AG04449 (cell line): ENCODE results near the gene FAM185A.
"Not testable (repeated sequence)": the region's sequence is repeated elsewhere in the genome, so short reads cannot be mapped to it uniquely, and the experiment has no call there.

ENCODE experiments used
- CTCF ChIA-PET: fragments of 350-600 bp; formaldehyde crosslinking; extraction: SDS; loops from one replicate; lab custom pipeline; 2021; ENCODE audit warnings: antibody characterized with exemption; lab: Yijun Ruan, JAX
- POLR2A ChIA-PET: fragments of 400-600, 350-600 bp; formaldehyde crosslinking; extraction: SDS; loops from one replicate; lab custom pipeline; 2020; ENCODE audit warnings: antibody characterized with exemption, inconsistent platforms; lab: Yijun Ruan, JAX
- DNase-seq: peaks from one replicate; pipeline ENCODE4 v3.0.0-alpha.2; 2010; ENCODE audit warnings: low read depth, low spot score
- H3K4me3 ChIP-seq: 2 replicates; pipeline ENCODE4 v1.5.1; 2011; ENCODE audit warnings: low read depth, mild to moderate bottlenecking, control low read depth, low read length

The FAM185A gene

GRCh38 chr7:102748605-102749444 lies at the start of gene FAM185A:
Gene FAM185A, plus strand, starts transcription at chr7:102748999. Its CDS starts 209 bp downstream, at chr7:102749208.
- CTCF ChIA-PET = interaction anchor here (1.2 kb wide), 1 partner anchor 313 kb away, joined by 5 read pairs; no protein-coding TSS in a partner anchor
- peak within 1 kb of the TSS; percentile 70 for H3K4me3 ChIP-seq
- DNase-seq = peak; percentile 91
- POLR2A ChIA-PET = interaction anchor here (1.0 kb wide), 2 partner anchors 313 to 326 kb away, joined by 3 to 5 read pairs; partner anchors contain the start of genes ARMC10 and FBXL13

GRCh38 chr7:102713011-102713690 lies 35.6 kb upstream of the FAM185A start:
- POLR2A ChIA-PET, H3K4me3 ChIP-seq, DNase-seq, CTCF ChIA-PET: not testable (repeated sequence)

- H3K4me3 ChIP-seq, POLR2A ChIA-PET, CTCF ChIA-PET, DNase-seq: not testable (repeated sequence)
Measured at GRCh38 chr7:102713691-102714080, 35.1 kb upstream of the FAM185A start.

GRCh38 chr7:102714774-102715522 lies 33.9 kb upstream of the FAM185A start:
- H3K4me3 ChIP-seq, DNase-seq, CTCF ChIA-PET, POLR2A ChIA-PET: not testable (repeated sequence)

- CTCF ChIA-PET, DNase-seq, H3K4me3 ChIP-seq, POLR2A ChIA-PET: not testable (repeated sequence)
Measured at GRCh38 chr7:102715718-102716117, 33.1 kb upstream of the FAM185A start.

GRCh38 chr7:102718491-102718890 lies 30.3 kb upstream of the FAM185A start:
- POLR2A ChIA-PET = not testable (repeated sequence)

GRCh38 chr7:102726170-102726569 lies 22.6 kb upstream of the FAM185A start:
- DNase-seq, CTCF ChIA-PET, H3K4me3 ChIP-seq, POLR2A ChIA-PET: not testable (repeated sequence)

More at GRCh38 chr7:102718491-102718890, 30.3 kb upstream of the FAM185A start:
- CTCF ChIA-PET, DNase-seq, H3K4me3 ChIP-seq: not testable (repeated sequence)

- CTCF ChIA-PET, POLR2A ChIA-PET, H3K4me3 ChIP-seq, DNase-seq: not testable (repeated sequence)
Measured at GRCh38 chr7:102729670-102730069, 19.1 kb upstream of the FAM185A start.

GRCh38 chr7:102730431-102730830 lies 18.4 kb upstream of the FAM185A start:
- H3K4me3 ChIP-seq, CTCF ChIA-PET, POLR2A ChIA-PET, DNase-seq: not testable (repeated sequence)

- POLR2A ChIA-PET, CTCF ChIA-PET, DNase-seq, H3K4me3 ChIP-seq: not testable (repeated sequence)
Measured at GRCh38 chr7:102742002-102742771, 6.6 kb upstream of the FAM185A start.

GRCh38 chr7:102743861-102744260 lies 4.9 kb upstream of the FAM185A start:
- POLR2A ChIA-PET, CTCF ChIA-PET, H3K4me3 ChIP-seq, DNase-seq: not testable (repeated sequence)

GRCh38 chr7:102745494-102746288 lies 3.1 kb upstream of the FAM185A start:
- POLR2A ChIA-PET, H3K4me3 ChIP-seq, CTCF ChIA-PET, DNase-seq: not testable (repeated sequence)

GRCh38 chr7:102749445-102749786 lies 617 bp downstream of the FAM185A start:
- CTCF ChIA-PET, DNase-seq, POLR2A ChIA-PET: not testable (repeated sequence)
- H3K4me3 ChIP-seq = peak overlapping the region; percentile 70

- DNase-seq, H3K4me3 ChIP-seq, POLR2A ChIA-PET: not testable (repeated sequence)
- CTCF ChIA-PET = interaction anchor here (1.0 to 1.1 kb wide), 3 partner anchors 301 to 306 kb away, joined by 3 to 13 read pairs (median 5); no protein-coding TSS in a partner anchor
Measured at GRCh38 chr7:102758227-102758626, 9.4 kb downstream of the FAM185A start.

- CTCF ChIA-PET = interaction anchor here (0.9 to 1.4 kb wide), 4 partner anchors 299 to 315 kb away, joined by 3 to 14 read pairs (median 4); partner anchors contain the start of genes ARMC10 and FBXL13
- DNase-seq, H3K4me3 ChIP-seq, POLR2A ChIA-PET: not testable (repeated sequence)
Measured at GRCh38 chr7:102759934-102760333, 11.1 kb downstream of the FAM185A start.
